ENCODE data around the gene STK24. TPM values are rescaled to one million over a fixed set of nuclear protein-coding genes. Genes with fewer than 3 reads are reported as not detected.

Gene STK24
- total and polyA plus RNA-seq, 2 of the 4 experiments (the other 2 are of a cell fraction): 29.2 to 43.4 TPM

- H3K4ac ChIP-seq (ENCODE audit: low read depth, low read length): no peak overlapping the region
- H3K18ac ChIP-seq (ENCODE audit: low read depth, low read length): no peak overlapping the region
- BruUV-seq (replicated peaks): no TSS peak
- H4K91ac ChIP-seq (ENCODE audit: insufficient read depth, low read depth, low read length): no peak overlapping the region
- H3K14ac ChIP-seq (replicated peaks; ENCODE audit: low read depth, low read length): no peak overlapping the region
- no peak overlapping the region for H3K4me2 ChIP-seq (ENCODE audit: low read depth, low read length)
- H4K8ac ChIP-seq (ENCODE audit: low read depth in 2 of 2, low read length in 2 of 2): no peak overlapping the region
- no peak overlapping the region for H3K9ac ChIP-seq (ENCODE audit: low read depth, low read length)
- dilution Hi-C loops (cut with HindIII; ENCODE audit: low sequenced_read_pairs, unreplicated experiment) (no loop called here), in situ Hi-C loops (cut with MboI; ENCODE audit: low sequenced_read_pairs) (loop anchor here (5.0 to 25.0 kb wide), 3 partner anchors 209 to 593 kb away; no protein-coding TSS in a partner anchor), intact Hi-C loops (cut with micrococcal nuclease) (loop anchor here (10.0 kb wide), 1 partner anchor 593 kb away; no protein-coding TSS in a partner anchor)
- ATAC-seq (ENCODE audit: low read depth): no peak
- no peak overlapping the region for H3K27ac ChIP-seq (ENCODE audit: insufficient read depth, low read length)
- no peak overlapping the region for H2BK5ac ChIP-seq (ENCODE audit: low read depth, low read length, poor library complexity, severe bottlenecking)
- no peak overlapping the region for H3K56ac ChIP-seq (ENCODE audit: extremely low read depth, insufficient read depth, low read length)
- peaks cover 19% of the 10 kb centered on the region for H3K9me1 ChIP-seq (ENCODE audit: insufficient read depth, low read length)
- peak overlapping the region; percentile 68 for H2AK9ac ChIP-seq (replicated peaks; ENCODE audit: low read depth, low read length, poor library complexity)
- DNase-seq: no peak
- no peaks in the 10 kb centered on the region for H3K9me3 ChIP-seq (ENCODE audit: control insufficient read depth, insufficient read depth, low read length)
- H3K23ac ChIP-seq (ENCODE audit: low read depth, low read length): no peak overlapping the region
- H3K4me3 ChIP-seq (ENCODE audit: insufficient read depth, low read depth, low read length): no peak overlapping the region
- H2BK120ac ChIP-seq (ENCODE audit: low read depth, low read length): no peak overlapping the region
- WGBS, 2 experiments (ENCODE audit: extremely low coverage in 2 of 2, insufficient read length in 1 of 2): 79% methylated on average over 24 of the region's 28 CpGs; no CpG with 5 or more reads in 1 of the 2 experiments
- peaks cover 57% of the 10 kb centered on the region for H3K36me3 ChIP-seq (ENCODE audit: control insufficient read depth, insufficient read depth, low read length)
- H2BK20ac ChIP-seq (ENCODE audit: low read depth, low read length): no peak overlapping the region
- no peak overlapping the region for H2BK15ac ChIP-seq (ENCODE audit: low read depth, low read length)
- TF ChIP-seq CTCF (conservative IDR thresholded peaks at IDR 0.05; ENCODE audit: low read depth, low read length) (peak; percentile 46), RAD21 (IDR thresholded peaks at IDR 0.05; ENCODE audit: low read length) (peak; percentile 33), SMC3 (IDR thresholded peaks at IDR 0.05; ENCODE audit: low read depth, low read length) (peak; percentile 20; the same call in 1 of the 2 replicates), ELK1 (IDR thresholded peaks at IDR 0.05; ENCODE audit: borderline replicate concordance, low read depth, low read length) (no peak)
- H3K27me3 ChIP-seq (ENCODE audit: control insufficient read depth, insufficient read depth, low read length): no peaks in the 10 kb centered on the region
- CTCF ChIA-PET: interaction anchor here (1.0 kb wide), 1 partner anchor 34 kb away, joined by 3 read pairs; no protein-coding TSS in a partner anchor
- H3K79me1 ChIP-seq (ENCODE audit: low read depth in 1 of 2, low read length in 2 of 2): peaks cover 6 to 67% of the 10 kb centered on the region in 2 experiments; a peak in 3 of 4 replicates
- peaks cover 12% of the 10 kb centered on the region for H3K4me1 ChIP-seq (ENCODE audit: control insufficient read depth, insufficient read depth, low read length)
- POLR2A ChIA-PET (ENCODE audit: unreplicated experiment): no interaction called here
- no peak overlapping the region for H4K5ac ChIP-seq (ENCODE audit: low read depth, low read length)
- no peak overlapping the region for H2AK5ac ChIP-seq (ENCODE audit: low read depth, low read length)
- peaks cover 35% of the 10 kb centered on the region for H4K20me1 ChIP-seq (ENCODE audit: insufficient read depth, low read length)
- H2AFZ ChIP-seq (replicated peaks; ENCODE audit: low read length, poor library complexity): peak overlapping the region; percentile 33
These were observed 128.8 kb downstream of the STK24 start for GRCh38 chr13:98447881-98448641.
